ENCODE measurements around the gene CHRFAM7A.
"Not testable (repeated sequence)": the region's sequence is repeated elsewhere in the genome, so short reads cannot be mapped to it uniquely, and the experiment has no call there.

DNA sequence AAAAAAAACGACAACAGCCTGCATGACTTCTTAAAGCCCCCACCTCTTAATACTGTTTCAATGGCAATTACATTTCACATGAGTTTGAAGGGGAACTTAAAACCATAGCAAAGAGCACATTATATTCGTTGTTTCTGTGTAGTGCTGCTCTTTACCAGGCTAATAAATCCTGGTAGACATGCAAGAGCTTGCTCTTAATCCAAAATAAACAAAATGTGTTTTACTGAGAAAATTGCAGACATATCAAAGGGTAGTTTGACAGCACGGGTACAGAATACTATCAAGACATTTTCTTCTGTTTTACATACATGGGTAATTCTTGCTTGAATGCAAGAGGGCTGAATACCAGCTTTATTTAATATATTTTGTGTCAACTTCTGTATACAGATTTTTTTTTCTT is 45.0 kb upstream of the CHRFAM7A start:
- TF ChIP-seq, protein P1, sequence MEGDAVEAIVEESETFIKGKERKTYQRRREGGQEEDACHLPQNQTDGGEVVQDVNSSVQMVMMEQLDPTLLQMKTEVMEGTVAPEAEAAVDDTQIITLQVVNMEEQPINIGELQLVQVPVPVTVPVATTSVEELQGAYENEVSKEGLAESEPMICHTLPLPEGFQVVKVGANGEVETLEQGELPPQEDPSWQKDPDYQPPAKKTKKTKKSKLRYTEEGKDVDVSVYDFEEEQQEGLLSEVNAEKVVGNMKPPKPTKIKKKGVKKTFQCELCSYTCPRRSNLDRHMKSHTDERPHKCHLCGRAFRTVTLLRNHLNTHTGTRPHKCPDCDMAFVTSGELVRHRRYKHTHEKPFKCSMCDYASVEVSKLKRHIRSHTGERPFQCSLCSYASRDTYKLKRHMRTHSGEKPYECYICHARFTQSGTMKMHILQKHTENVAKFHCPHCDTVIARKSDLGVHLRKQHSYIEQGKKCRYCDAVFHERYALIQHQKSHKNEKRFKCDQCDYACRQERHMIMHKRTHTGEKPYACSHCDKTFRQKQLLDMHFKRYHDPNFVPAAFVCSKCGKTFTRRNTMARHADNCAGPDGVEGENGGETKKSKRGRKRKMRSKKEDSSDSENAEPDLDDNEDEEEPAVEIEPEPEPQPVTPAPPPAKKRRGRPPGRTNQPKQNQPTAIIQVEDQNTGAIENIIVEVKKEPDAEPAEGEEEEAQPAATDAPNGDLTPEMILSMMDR (IDR thresholded peaks at IDR 0.05): not testable (repeated sequence)
- not testable (repeated sequence) for TF ChIP-seq POLR2A (IDR thresholded peaks at IDR 0.05)

Data from right lobe of liver (tissue), 4 donors.